H1 (cell line): ENCODE data around the gene ESPNL. TPM values are rescaled to one million over a fixed set of nuclear protein-coding genes. Genes with fewer than 3 reads are reported as not detected.

Source experiments
- CTCF ChIA-PET: fragments of 300-600 bp; sonication (Branson Sonifier 250); formaldehyde crosslinking; loops from one replicate; lab custom pipeline; 2021; ENCODE audit not compliant: partially characterized antibody; lab: Charles Lee
- POLR2A ChIA-PET: fragments of 300-600 bp; sonication (Branson Sonifier 250); formaldehyde crosslinking; loops from one replicate; lab custom pipeline; 2021; ENCODE audit warnings: inconsistent platforms; ENCODE audit not compliant: partially characterized antibody; lab: Charles Lee
- DNase-seq, 2 experiments: peaks; one replicate each; pipeline versions ENCODE4 v3.0.0 to v3.0.0-alpha.2; 2010 to 2022; ENCODE audit warnings: low spot score in 2 of 2, low read depth in 1 of 2, mixed read lengths in 1 of 2
- FAIRE-seq: peaks from 2 replicates; lab custom pipeline; 2011; peaks lifted over from hg19 to GRCh38; lab: Jason Lieb, UNC
- H2AFZ ChIP-seq: 2 replicates; pipeline ENCODE4 v1.8.1; 2012; ENCODE audit warnings: low read length, inconsistent platforms
- H2AK5ac ChIP-seq: 2 replicates; pipeline ENCODE4 v1.6.1; 2013; ENCODE audit warnings: low read depth, low read length
- H2BK120ac ChIP-seq: replicated peaks from 2 replicates; pipeline ENCODE3; 2013; ENCODE audit warnings: low read depth, low read length, inconsistent platforms
- H2BK12ac ChIP-seq: 2 replicates; pipeline ENCODE4 v1.6.1; 2013; ENCODE audit warnings: low read depth, low read length
- H2BK15ac ChIP-seq: 2 replicates; pipeline ENCODE4 v1.6.1; 2013; ENCODE audit warnings: low read length
- H2BK20ac ChIP-seq: 2 replicates; pipeline ENCODE4 v1.6.1; 2013; ENCODE audit warnings: low read length
- H2BK5ac ChIP-seq: 2 replicates; pipeline ENCODE4 v1.6.1; 2013; ENCODE audit warnings: low read depth, low read length
- H3K14ac ChIP-seq: 2 replicates; pipeline ENCODE4 v1.6.1; 2013; ENCODE audit warnings: inconsistent platforms; ENCODE audit not compliant: insufficient read length
- H3K18ac ChIP-seq: 2 replicates; pipeline ENCODE4 v1.6.1; 2013; ENCODE audit warnings: low read length; ENCODE audit errors: extremely low read depth
- H3K23ac ChIP-seq: 2 replicates; pipeline ENCODE4 v1.6.1; 2013; ENCODE audit warnings: inconsistent platforms; ENCODE audit not compliant: insufficient read length
- H3K23me2 ChIP-seq: 2 replicates; pipeline ENCODE4 v1.6.1; 2013; ENCODE audit warnings: low read depth, low read length
- H3K27ac ChIP-seq: 2 replicates; pipeline ENCODE4 v1.6.1; 2011; ENCODE audit warnings: low read depth, low read length, inconsistent platforms
- H3K27me3 ChIP-seq, 4 experiments: replicated peaks in 1 of 4; 1 replicate in 1 of 4; 2 replicates in 3 of 4; pipeline versions ENCODE4 v1.6.1 to v1.8.1; 2011 to 2013; ENCODE audit warnings: low read length in 3 of 4, mild to moderate bottlenecking in 3 of 4, inconsistent platforms in 2 of 4, mixed read lengths in 2 of 4, moderate library complexity in 1 of 4; ENCODE audit not compliant: control insufficient read depth in 3 of 4, insufficient read depth in 3 of 4; ENCODE audit errors: extremely low read depth in 1 of 4
- H3K36me3 ChIP-seq, 4 experiments: 2 replicates each; pipeline versions ENCODE4 v1.6.1 to v1.8.1; 2011 to 2013; ENCODE audit warnings: mild to moderate bottlenecking in 4 of 4, low read length in 3 of 4, moderate library complexity in 2 of 4, control low read depth in 1 of 4, inconsistent platforms in 1 of 4; ENCODE audit not compliant: insufficient read depth in 4 of 4, control insufficient read depth in 2 of 4
- H3K4ac ChIP-seq: replicated peaks from 2 replicates; pipeline ENCODE3; 2013; ENCODE audit warnings: low read length, low read depth, mixed read lengths, inconsistent platforms; ENCODE audit not compliant: insufficient read length
- H3K4me1 ChIP-seq, 4 experiments: replicated peaks in 1 of 4; 1 replicate in 1 of 4; 2 replicates in 3 of 4; pipeline versions ENCODE4 v1.6.1 to v1.8.1; 2011 to 2013; ENCODE audit warnings: low read length in 3 of 4, inconsistent platforms in 2 of 4, mixed read lengths in 1 of 4; ENCODE audit not compliant: insufficient read depth in 4 of 4, control insufficient read depth in 3 of 4
- H3K4me2 ChIP-seq, 2 experiments: 2 replicates each; pipeline versions ENCODE4 v1.6.1 to v1.8.1; 2011 to 2013; ENCODE audit warnings: low read depth in 2 of 2, low read length in 2 of 2, control low read depth in 1 of 2, inconsistent platforms in 1 of 2, mild to moderate bottlenecking in 1 of 2; ENCODE audit not compliant: insufficient read depth in 1 of 2
- H3K4me3 ChIP-seq, 4 experiments: fragments of 200-600, 300-600 bp in 1 of 4; sonication (generic), shearing (Covaris generic), sonication (Bioruptor Twin) in 1 of 4; 2 replicates each; pipeline versions ENCODE4 v1.5.1 to v1.8.1; 2011 to 2016; ENCODE audit warnings: low read length in 4 of 4, low read depth in 3 of 4, control low read depth in 2 of 4, inconsistent platforms in 2 of 4, mild to moderate bottlenecking in 2 of 4, mixed read lengths in 1 of 4, moderate library complexity in 1 of 4; ENCODE audit not compliant: insufficient read depth in 2 of 4; ENCODE audit errors: extremely low read depth in 1 of 4
- H3K56ac ChIP-seq: replicated peaks from 2 replicates; pipeline ENCODE3; 2013; ENCODE audit warnings: low read depth, mild to moderate bottlenecking, mixed read lengths, low read length, inconsistent platforms; ENCODE audit not compliant: insufficient read length
- H3K79me1 ChIP-seq: 2 replicates; pipeline ENCODE4 v1.6.1; 2013; ENCODE audit warnings: low read depth, low read length, control low read depth
- H3K79me2 ChIP-seq, 2 experiments: 2 replicates each; pipeline versions ENCODE4 v1.6.1 to v1.8.1; 2012 to 2013; ENCODE audit warnings: low read length in 2 of 2, mild to moderate bottlenecking in 2 of 2, inconsistent platforms in 1 of 2; ENCODE audit not compliant: insufficient read depth in 2 of 2, control insufficient read depth in 1 of 2
- H3K9ac ChIP-seq, 4 experiments: replicated peaks in 1 of 4; 1 replicate in 1 of 4; 2 replicates in 3 of 4; pipeline versions ENCODE4 v1.6.1 to v1.8.1; 2011 to 2013; ENCODE audit warnings: low read depth in 3 of 4, low read length in 3 of 4, control low read depth in 2 of 4, mild to moderate bottlenecking in 2 of 4, moderate library complexity in 2 of 4, inconsistent platforms in 1 of 4; ENCODE audit errors: extremely low read depth in 1 of 4
- H3K9me3 ChIP-seq, 2 experiments: 2 replicates each; pipeline versions ENCODE4 v1.6.1 to v1.8.1; 2012 to 2013; ENCODE audit warnings: mild to moderate bottlenecking in 2 of 2, moderate library complexity in 2 of 2, control low read depth in 1 of 2, inconsistent platforms in 1 of 2, low read depth in 1 of 2, low read length in 1 of 2, mixed read lengths in 1 of 2; ENCODE audit not compliant: insufficient read depth in 2 of 2
- H4K20me1 ChIP-seq, 2 experiments: replicated peaks in 1 of 2; 2 replicates each; pipeline versions ENCODE3 to v1.8.1; 2011 to 2013; ENCODE audit warnings: inconsistent platforms in 2 of 2, low read length in 2 of 2, mild to moderate bottlenecking in 1 of 2; ENCODE audit not compliant: insufficient read depth in 2 of 2, control insufficient read depth in 1 of 2
- H4K5ac ChIP-seq: 2 replicates; pipeline ENCODE4 v1.6.1; 2013; ENCODE audit warnings: low read length, low read depth, mixed read lengths, inconsistent platforms; ENCODE audit not compliant: insufficient read length
- H4K8ac ChIP-seq: 2 replicates; pipeline ENCODE4 v1.8.0; 2013; ENCODE audit warnings: mild to moderate bottlenecking, moderate library complexity, low read length, inconsistent platforms; ENCODE audit not compliant: insufficient read depth; ENCODE audit errors: extremely low read depth
- H4K91ac ChIP-seq: replicated peaks from 2 replicates; pipeline ENCODE3; 2013; ENCODE audit warnings: low read length, mixed read lengths, inconsistent platforms; ENCODE audit not compliant: insufficient read length
- BCL11A ChIP-seq, 2 experiments: IDR thresholded peaks; one replicate each; pipeline ENCODE4 v1.6.1; 2011; ENCODE audit warnings: low read depth in 2 of 2, low read length in 2 of 2, mild to moderate bottlenecking in 2 of 2
- CBX8 ChIP-seq: fragments of 300-800, 300-1000 bp; sonication (generic); IDR thresholded peaks from 2 replicates; pipeline ENCODE4 v1.7.1; 2016; ENCODE audit warnings: low read depth, low read length, borderline replicate concordance
- GTF2F1 ChIP-seq: IDR thresholded peaks from 2 replicates; pipeline ENCODE4 v1.6.1; 2012; ENCODE audit warnings: low read depth, low read length, improper control_type of control experiment, borderline replicate concordance
- JUN ChIP-seq: IDR thresholded peaks from 2 replicates; pipeline ENCODE4 v1.6.1; 2011; ENCODE audit warnings: low read depth, mild to moderate bottlenecking, improper control_type of control experiment, low read length
- KDM4A ChIP-seq: IDR thresholded peaks from one replicate; pipeline ENCODE4 v1.7.1; 2012; ENCODE audit warnings: low read depth, mild to moderate bottlenecking, moderate library complexity, low read length, inconsistent platforms; ENCODE audit not compliant: severe bottlenecking
- NANOG ChIP-seq: IDR thresholded peaks from 2 replicates; pipeline ENCODE4 v1.6.1; 2011; ENCODE audit warnings: low read length, low read depth, mild to moderate bottlenecking, inconsistent platforms; ENCODE audit not compliant: insufficient read depth, poor library complexity, severe bottlenecking
- WGBS, 2 experiments: shearing (Covaris generic) in 1 of 2; methylation state at CpG; one replicate each; pipeline versions ENCODE4 v1.1.6 to v1.1.7; 2013 to 2015; ENCODE audit warnings: low lambda C conversion rate in 2 of 2, mixed read lengths in 2 of 2, inconsistent platforms in 1 of 2, low coverage in 1 of 2, missing lambda C conversion rate in 1 of 2; ENCODE audit not compliant: insufficient replicate concordance in 2 of 2, insufficient coverage in 1 of 2, insufficient read length in 1 of 2; ENCODE audit errors: extremely low coverage in 1 of 2, missing lambda C conversion rate in 1 of 2; 5-methylcytosine and 5-hydroxymethylcytosine counted together
- polyA plus RNA-seq, 7 experiments: library from polyadenylated mRNA; depleted of rRNA in 3 of 7; stranded (reverse) in 5 of 7; unstranded in 2 of 7; fragments of >200 nt in 5 of 7; fragments of 200-250 nt in 2 of 7; gene quantifications; 1 replicate in 5 of 7; 2 replicates in 1 of 7; 4 replicates in 1 of 7; pipeline versions ENCODE4 v1.2.1 to v1.2.3, GENCODE V29; 2011 to 2013; ENCODE audit warnings: missing spikeins in 2 of 7, mixed read lengths in 2 of 7
- total RNA-seq: library from RNA; stranded (reverse); fragmentation: NEBNext Ultra II Directional; extraction: Animal tissue kit (Norgen Biotek cat#: 25700); gene quantifications from 2 replicates; pipeline ENCODE4 v1.2.1, GENCODE V29; 2021

Gene ESPNL
- total and polyA plus RNA-seq, 2 of the 8 experiments (the other 6 are each of a cell fraction or from before 2014, with no cell fraction given): 0.68 to 1.3 TPM

GRCh38 chr2:238141541-238142318 lies 41.6 kb downstream of the ESPNL start:
- DNase-seq (no peak), FAIRE-seq (no peak)
- WGBS, 2 experiments: 88% methylated on average over 10 of the region's 10 CpGs; no CpG with 5 or more reads in 1 of the 2 experiments
- no peak for TF ChIP-seq BCL11A (IDR thresholded peaks at IDR 0.05; ENCODE audit: low read depth in 2 of 2, low read length in 2 of 2)
- no peak for TF ChIP-seq NANOG
- TF ChIP-seq GTF2F1: no peak
- no peak for TF ChIP-seq KDM4A
- no peak for TF ChIP-seq CBX8
- TF ChIP-seq JUN: no peak

More at GRCh38 chr2:238141541-238142318, 41.6 kb downstream of the ESPNL start:
- no peak overlapping the region for H3K4me3 ChIP-seq
- H3K9me3 ChIP-seq: no peaks in the 10 kb centered on the region
- no peaks in the 10 kb centered on the region; a peak in 1 of 8 replicates for H3K36me3 ChIP-seq
- H2AK5ac ChIP-seq: no peak overlapping the region
- no peak overlapping the region; the same call in 1 of the 2 replicates for H2BK15ac ChIP-seq
- H2BK20ac ChIP-seq: no peak overlapping the region
- H3K79me2 ChIP-seq: no peaks in the 10 kb centered on the region
- H3K9ac ChIP-seq: no peak overlapping the region
- H3K4me1 ChIP-seq: no peaks in the 10 kb centered on the region
- H3K27me3 ChIP-seq: no peaks in the 10 kb centered on the region
- no peak overlapping the region for H2AFZ ChIP-seq
- no peak overlapping the region; the same call in 1 of the 2 replicates for H2BK12ac ChIP-seq
- H3K4me2 ChIP-seq: no peak overlapping the region
- ChIA-PET POLR2A (interaction anchor here (0.6 to 0.9 kb wide), 2 partner anchors 10 to 12 kb away, joined by 3 read pairs; no protein-coding TSS in a partner anchor), CTCF (interaction anchor here (0.6 to 7.1 kb wide), 12 partner anchors 12 to 306 kb away, joined by 3 to 72 read pairs (median 3); partner anchors contain the start of gene ERFE)
- H4K20me1 ChIP-seq: no peaks in the 10 kb centered on the region
- H3K14ac ChIP-seq: no peak overlapping the region
- H4K5ac ChIP-seq: no peak overlapping the region
- H3K18ac ChIP-seq: no peak overlapping the region
- H2BK120ac ChIP-seq: no peak overlapping the region
- no peak overlapping the region for H3K56ac ChIP-seq
- no peak overlapping the region for H3K23ac ChIP-seq
- H3K23me2 ChIP-seq: no peaks in the 10 kb centered on the region
- no peaks in the 10 kb centered on the region for H3K79me1 ChIP-seq
- H4K91ac ChIP-seq: no peak overlapping the region
- no peak overlapping the region; the same call in 1 of the 2 replicates for H4K8ac ChIP-seq
- no peak overlapping the region for H3K4ac ChIP-seq
- H2BK5ac ChIP-seq: no peak overlapping the region
- H3K27ac ChIP-seq: no peak overlapping the region
